Activated naive CD8-positive, alpha-beta T cell treated with anti-CD3 and anti-CD28 coated beads for 36 hours (primary cell): ENCODE data around the gene GSTA3. TPM values are rescaled to one million over a fixed set of nuclear protein-coding genes. Genes with fewer than 3 reads are reported as not detected.

Source experiments
- DNase-seq: peaks from one replicate; pipeline ENCODE4 v3.0.0; 2021
- H3K27ac Mint-ChIP-seq: one replicate; pipeline ENCODE4 v1.8.0; 2022; ENCODE audit warnings: mild to moderate bottlenecking, moderate library complexity, mixed read lengths
- H3K27me3 Mint-ChIP-seq: one replicate; pipeline ENCODE4 v1.8.0; 2022; ENCODE audit warnings: mild to moderate bottlenecking, mixed read lengths
- H3K36me3 Mint-ChIP-seq: one replicate; pipeline ENCODE4 v1.8.0; 2021; ENCODE audit warnings: mild to moderate bottlenecking, mixed read lengths
- H3K4me1 Mint-ChIP-seq: one replicate; pipeline ENCODE4 v1.8.0; 2021; ENCODE audit warnings: mixed read lengths
- H3K4me3 Mint-ChIP-seq: one replicate; pipeline ENCODE4 v1.8.0; 2022; ENCODE audit warnings: mild to moderate bottlenecking, moderate library complexity, mixed read lengths
- H3K9me3 Mint-ChIP-seq: one replicate; pipeline ENCODE4 v1.8.0; 2022; ENCODE audit warnings: mixed read lengths
- total RNA-seq, 2 experiments: library from RNA; stranded (reverse); gene quantifications; one replicate each; pipeline ENCODE4 v1.2.3, GENCODE V29; 2021

GSTA3 gene
- total RNA-seq, 2 experiments from 2014 or later, result not detected

GRCh38 chr6:52849137-52849536, 60.4 kb downstream of the GSTA3 start:
- peaks cover 3% of the 10 kb centered on the region for H3K9me3 Mint-ChIP-seq
- H3K27ac Mint-ChIP-seq, result no peak overlapping the region
- no peak overlapping the region for H3K4me3 Mint-ChIP-seq
- peaks cover 27% of the 10 kb centered on the region for H3K27me3 Mint-ChIP-seq
- H3K4me1 Mint-ChIP-seq, result no peaks in the 10 kb centered on the region
- DNase-seq, result no peak
- no peaks in the 10 kb centered on the region for H3K36me3 Mint-ChIP-seq

Other genes starting within 250 kb of the GSTA3 start
- gene TMEM14A, start 238.6 kb downstream of the GSTA3 start, total RNA-seq, result 10 to 100 TPM; 19.0 to 19.6 TPM
- gene GSTA2, start 146.2 kb downstream of the GSTA3 start, total RNA-seq, result not detected
- not detected for gene GSTA1, start 105.9 kb downstream of the GSTA3 start, total RNA-seq
- not detected for gene GSTA5, start 68.9 kb downstream of the GSTA3 start, total RNA-seq
- gene GSTA4, start 85.6 kb upstream of the GSTA3 start, total RNA-seq, result 1 to 10 TPM; 8.4 to 8.5 TPM
- gene CILK1, start 152.1 kb upstream of the GSTA3 start, total RNA-seq, result 1 to 10 TPM; 6.2 to 6.4 TPM
- 10 to 100 TPM; 55.4 to 56.2 TPM for gene FBXO9, start 155.7 kb upstream of the GSTA3 start, total RNA-seq
- not detected for gene GCM1, start 239.1 kb upstream of the GSTA3 start, total RNA-seq